Kidney capillary endothelial cell (primary cell): ENCODE measurements around the gene EIF2B1.
A peak's percentile ranks its signal among the peaks of the same experiment; 100 is the strongest.

Experiments
- DNase-seq: peaks from one replicate; pipeline ENCODE4 v3.0.0-alpha.2; 2018; ENCODE audit warnings: low spot score

EIF2B1 gene

GRCh38 chr12:123633379-123634141 lies at the start of gene EIF2B1, which contains the start of gene GTF2H3:
Gene EIF2B1, minus strand, starts transcription at chr12:123633686. Its CDS starts 129 bp downstream, at chr12:123633557.
Gene GTF2H3, plus strand, starts transcription at chr12:123633829. Its CDS starts 31 bp downstream, at chr12:123633860.
- DNase-seq = peak; percentile 87

DNA sequence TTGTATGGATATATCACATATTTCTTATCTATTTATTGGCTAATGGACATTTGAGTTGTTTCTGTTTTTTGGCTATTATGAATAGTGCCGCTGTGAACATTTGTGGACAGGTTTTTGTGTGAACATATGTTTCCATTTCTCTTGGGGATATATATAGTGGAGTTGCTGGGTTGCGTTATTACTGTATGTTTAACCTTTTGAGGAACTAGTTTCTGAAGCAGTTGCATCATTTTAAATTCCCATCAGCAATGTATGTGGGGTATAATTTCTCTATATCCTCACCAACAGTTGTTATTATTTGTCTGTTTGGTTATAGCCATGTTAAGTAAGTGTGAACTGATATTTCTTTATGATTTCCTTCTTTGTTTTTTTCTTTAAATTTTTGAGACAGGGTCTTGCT lies 48.1 kb upstream of the EIF2B1 start:
- DNase-seq = no peak

DNA sequence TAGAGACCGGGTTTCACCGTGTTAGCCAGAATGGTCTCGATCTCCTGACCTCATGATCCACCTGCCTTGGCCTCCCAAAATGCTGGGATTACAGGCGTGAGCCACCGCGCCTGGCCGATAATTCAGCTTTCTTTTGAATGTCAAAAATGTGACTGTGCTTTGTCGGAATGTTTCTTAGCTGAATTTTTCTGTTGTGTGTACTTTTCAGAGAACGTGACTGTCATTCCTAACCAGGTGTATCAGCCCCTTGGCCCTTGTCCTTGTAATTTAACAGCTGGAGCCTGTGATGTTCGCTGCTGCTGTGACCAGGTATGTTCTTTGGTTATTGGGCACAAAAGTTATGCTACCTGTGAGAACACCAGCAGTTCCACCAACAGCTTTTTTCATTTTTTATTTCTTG lies 45.5 kb upstream of the EIF2B1 start:
- no peak for DNase-seq

DNA sequence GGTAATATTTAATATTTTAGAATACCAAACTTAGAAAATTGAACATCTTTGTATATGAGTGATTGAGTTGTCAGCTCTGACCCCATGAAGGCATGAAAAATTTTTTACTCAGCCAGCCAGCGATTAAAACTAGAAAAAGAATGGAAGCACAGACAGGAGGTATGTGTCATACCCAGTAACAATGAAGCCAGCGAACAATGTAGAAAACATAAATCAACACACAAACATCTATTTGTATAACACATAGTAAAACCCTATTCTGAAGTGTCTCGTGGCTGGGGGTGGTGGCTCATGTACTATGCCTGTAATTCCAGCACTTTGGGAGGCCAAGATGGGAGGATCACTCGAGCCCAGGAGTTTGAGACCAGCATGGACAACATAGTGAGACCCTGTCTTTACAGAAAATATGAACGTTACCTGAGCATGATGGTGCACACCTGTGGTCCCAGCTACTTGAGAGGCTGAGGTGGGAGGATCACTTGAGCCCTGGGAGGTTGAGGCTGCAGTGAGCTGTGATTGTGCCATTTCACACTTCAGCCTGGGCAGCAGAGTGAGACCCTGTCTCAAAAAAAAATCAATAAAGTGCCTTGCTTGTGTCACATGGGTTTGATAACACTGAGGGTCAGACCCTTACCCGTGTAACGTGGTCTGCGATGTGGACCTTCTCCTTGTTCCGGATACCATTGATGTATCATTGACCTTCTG lies 43.3 kb upstream of the EIF2B1 start:
- peak; percentile 62 for DNase-seq

DNA sequence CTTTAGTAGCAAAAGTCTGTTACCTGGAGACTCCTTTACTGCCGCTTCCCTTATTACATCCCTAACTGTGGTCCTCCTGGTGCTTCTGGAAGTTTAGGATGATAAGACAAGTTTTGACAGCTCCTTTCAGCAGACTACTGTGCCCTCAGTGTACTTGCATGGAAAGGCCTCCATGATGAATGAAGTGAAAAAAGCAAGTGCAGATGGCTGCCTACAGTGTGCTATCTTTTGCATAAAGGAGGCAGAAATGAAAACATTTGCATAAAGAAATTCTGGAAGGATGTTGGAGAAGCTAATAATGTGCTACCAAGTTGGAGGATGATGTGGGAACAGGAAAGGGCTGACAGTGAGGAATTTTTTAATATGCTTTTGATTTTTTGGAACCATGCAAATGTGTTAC lies 42.0 kb upstream of the EIF2B1 start:
- no peak for DNase-seq

DNA sequence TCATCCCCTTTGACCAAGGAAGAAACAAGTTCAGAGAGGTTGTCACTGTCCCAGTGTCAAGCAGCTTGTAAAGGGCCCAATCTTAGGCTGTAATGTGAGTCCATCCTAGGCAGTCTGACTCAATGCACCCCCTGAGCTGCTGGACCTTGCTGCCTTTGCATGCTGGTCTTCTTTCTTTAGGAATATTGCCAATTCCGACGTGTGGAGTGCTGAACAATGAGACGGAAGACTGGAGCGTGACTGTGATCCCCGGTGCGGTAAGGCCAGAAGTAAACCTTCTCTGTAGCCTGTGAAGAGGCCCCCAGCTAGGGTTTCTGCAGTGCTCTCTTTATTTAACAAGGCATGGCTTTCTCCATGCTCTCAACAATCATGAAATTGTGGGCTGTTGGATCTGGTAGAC lies 38.4 kb upstream of the EIF2B1 start:
- DNase-seq = no peak

DNA sequence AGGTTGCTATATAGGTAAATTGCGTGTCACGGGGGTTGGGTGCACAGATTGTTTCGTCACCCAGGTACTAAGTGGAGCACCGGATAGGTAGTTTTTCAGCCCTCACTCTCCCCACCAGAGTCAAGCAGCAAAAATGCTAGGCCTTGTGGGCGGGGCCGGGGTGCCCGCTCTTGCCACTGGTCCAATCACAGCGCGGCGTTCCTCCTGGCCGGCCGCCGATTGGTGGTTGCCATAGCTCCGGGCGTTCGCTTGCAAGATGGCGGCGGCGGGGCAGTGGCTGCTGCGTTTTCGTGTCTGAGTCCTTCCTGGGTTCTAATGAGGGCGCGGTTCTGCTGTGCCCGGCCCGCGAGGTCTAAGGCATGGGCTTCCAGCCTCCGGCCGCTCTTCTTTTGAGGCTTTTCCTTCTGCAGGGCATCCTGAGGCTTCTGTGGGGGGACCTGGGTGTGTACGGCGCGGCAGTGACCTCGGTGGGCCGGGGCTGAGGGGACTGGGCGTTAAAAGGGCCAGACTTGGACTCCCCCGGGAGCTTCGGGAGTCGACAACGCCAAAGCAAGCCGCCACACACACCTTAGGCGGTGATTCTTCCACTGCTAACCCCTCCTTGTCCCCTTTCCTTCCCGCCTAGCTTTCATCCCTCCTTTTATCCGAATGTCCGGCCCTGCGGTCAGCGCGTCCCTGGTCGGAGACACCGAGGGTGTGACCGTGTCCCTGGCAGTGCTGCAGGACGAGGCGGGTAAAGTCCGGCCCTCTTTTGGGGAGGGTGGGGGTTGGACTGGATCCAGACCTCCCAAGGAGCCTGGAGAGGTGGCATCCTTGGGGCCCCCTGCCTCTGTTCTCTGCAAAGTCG lies 37.6 kb upstream of the EIF2B1 start, which contains the start of gene TCTN2:
TCTN2 (plus strand) TSS at position 232 of the 847 bp plus-strand sequence; CDS start at position 360, 128 bp downstream.
- DNase-seq = peak; percentile 93

GRCh38 chr12:123667771-123668170 lies 34.3 kb upstream of the EIF2B1 start:
- no peak for DNase-seq

DNA sequence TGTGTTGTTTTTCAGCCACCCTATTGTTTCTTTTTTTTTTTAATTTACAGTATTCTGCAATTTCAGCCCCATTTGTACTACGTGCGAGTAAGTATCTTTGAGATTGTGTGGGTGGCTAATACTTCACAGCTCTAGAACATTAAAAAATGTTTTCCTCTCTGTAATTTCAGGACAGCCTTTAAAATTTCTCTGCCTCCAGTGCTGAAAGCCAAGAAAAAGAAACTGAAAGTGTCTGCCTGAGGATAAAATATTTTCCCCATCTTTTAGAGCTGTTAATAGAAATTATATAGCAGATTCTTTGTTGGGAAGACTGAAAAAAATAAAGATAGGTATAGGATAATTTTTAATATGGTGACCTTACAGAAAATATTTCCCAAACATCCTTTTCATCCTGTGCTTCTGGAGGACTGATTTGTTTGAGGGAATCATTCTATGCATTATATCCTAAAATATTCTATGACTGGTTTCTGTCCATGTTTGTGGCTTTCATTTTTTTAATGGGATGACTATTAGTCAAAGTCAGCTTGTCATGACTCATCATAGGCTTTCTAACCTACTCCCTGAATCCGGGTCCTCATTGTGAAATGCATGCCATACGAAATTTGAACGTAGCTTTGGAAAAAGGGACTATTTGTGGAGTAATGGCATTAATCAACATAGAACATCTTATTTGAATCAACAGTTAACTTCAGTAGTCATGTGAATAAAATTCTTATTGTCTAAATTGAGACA lies 26.7 kb upstream of the EIF2B1 start:
- peak; percentile 20 for DNase-seq

DNA sequence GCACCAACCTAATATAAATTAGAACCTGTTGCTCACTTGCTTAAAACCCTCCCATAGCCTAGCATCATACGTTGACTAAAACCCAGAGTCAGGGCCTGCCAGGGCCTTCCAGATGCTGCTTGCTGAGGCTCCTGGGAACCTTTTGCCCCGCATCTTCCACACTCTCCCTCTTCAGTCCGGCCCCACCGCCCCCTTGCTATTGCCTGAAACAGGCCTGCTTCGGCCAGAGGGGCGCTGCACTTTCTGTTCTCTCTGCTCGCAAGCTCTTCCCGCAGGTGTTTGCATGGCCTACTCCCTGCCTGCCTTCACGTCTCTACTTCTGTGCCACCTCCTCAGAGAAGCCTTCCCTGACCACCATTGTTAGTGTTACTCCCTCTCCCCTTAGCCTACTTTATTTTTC lies 23.7 kb upstream of the EIF2B1 start:
- DNase-seq = no peak

- DNase-seq = no peak
Observed at GRCh38 chr12:123656392-123656791, 22.9 kb upstream of the EIF2B1 start.

- no peak for DNase-seq
Observed at GRCh38 chr12:123655420-123655819, 21.9 kb upstream of the EIF2B1 start.

DNA sequence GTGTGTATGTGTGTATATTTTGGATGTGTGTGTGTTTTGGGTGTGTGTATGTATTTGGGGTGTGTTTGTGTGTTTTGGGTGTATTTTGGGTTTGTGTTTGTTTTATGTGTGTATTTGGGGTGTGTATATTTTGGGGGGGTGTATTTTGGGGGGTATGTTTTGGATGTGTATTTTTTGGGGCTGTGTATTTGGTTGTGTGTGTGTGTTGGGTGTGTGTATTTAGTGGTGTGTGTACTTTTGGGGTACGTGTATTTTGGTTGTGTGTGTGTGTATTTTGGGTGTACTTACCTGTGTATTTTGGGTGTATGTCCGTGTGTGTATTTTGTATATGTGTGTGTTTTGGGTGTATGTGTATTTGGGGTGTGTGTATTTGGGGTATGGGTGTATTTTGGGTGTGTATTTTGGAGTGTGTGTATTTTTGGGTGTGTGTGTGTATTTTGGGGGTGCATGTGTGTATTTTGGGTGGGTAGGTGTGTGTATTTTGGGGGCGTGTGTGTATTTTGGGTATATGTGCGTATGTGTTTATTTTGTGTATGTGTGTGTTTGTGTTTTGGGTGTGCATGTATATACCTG lies 20.7 kb upstream of the EIF2B1 start:
- DNase-seq = no peak

DNA sequence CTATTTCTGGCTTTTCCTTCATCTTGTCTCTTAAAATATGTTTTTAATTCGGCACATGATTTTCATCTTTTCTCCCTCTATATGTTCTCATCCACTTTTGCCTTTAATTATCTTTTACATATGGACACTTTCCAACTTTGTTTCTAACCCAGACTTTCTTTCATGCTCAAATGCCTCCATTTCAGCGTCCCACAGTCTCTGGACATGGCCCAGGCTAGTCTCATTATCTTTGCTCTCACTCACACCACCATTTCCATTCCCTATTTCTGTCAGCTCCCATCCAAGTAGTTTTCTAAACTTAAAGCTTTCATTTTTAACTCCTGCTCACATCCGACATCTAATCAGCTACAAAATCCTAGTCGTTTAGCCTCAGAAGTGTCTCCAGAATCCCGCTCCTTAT lies 14.9 kb upstream of the EIF2B1 start:
- no peak for DNase-seq

- DNase-seq = no peak
Observed at GRCh38 chr12:123645878-123646277, 12.4 kb upstream of the EIF2B1 start.

DNA sequence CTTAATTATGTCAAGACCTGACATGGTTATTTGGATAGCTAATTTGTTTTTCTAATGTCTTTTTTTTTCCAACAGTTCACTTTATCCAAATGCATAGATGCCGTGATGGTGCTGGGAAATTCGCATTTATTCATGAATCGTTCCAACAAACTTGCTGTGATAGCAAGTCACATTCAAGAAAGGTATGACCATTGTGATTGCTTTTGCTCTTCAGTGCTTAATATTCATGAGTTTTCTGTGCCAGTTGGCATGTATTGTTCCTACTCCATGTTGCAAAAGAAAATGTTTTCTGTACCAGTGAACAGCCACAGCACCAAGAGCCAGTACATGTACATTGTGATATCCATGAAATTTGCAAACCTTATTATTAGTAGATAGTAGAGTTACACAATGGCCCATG lies 11.9 kb upstream of the EIF2B1 start:
- DNase-seq = no peak

- no peak for DNase-seq
Observed at GRCh38 chr12:123643911-123644310, 10.4 kb upstream of the EIF2B1 start.

DNA sequence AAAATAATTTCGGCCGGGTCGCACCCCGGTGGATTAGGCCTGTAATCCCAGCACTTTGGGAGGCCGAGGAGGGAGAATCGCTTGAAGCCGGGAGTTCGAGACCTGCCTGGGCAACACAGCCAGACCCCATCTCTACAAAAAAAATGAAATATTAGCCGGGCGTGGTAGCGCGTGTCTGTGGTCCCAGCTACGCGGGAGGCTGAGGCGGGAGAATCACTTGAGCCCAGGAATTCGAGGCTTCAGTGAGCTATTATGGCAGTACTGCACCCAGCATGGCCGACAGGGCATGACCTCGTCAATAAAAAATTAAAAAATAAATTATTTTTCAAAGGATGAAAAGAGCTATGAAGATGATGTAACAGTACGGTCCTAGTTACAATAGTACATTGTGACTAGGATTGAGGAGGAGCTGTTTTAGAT lies 666 bp upstream of the EIF2B1 start:
- DNase-seq = no peak

DNA sequence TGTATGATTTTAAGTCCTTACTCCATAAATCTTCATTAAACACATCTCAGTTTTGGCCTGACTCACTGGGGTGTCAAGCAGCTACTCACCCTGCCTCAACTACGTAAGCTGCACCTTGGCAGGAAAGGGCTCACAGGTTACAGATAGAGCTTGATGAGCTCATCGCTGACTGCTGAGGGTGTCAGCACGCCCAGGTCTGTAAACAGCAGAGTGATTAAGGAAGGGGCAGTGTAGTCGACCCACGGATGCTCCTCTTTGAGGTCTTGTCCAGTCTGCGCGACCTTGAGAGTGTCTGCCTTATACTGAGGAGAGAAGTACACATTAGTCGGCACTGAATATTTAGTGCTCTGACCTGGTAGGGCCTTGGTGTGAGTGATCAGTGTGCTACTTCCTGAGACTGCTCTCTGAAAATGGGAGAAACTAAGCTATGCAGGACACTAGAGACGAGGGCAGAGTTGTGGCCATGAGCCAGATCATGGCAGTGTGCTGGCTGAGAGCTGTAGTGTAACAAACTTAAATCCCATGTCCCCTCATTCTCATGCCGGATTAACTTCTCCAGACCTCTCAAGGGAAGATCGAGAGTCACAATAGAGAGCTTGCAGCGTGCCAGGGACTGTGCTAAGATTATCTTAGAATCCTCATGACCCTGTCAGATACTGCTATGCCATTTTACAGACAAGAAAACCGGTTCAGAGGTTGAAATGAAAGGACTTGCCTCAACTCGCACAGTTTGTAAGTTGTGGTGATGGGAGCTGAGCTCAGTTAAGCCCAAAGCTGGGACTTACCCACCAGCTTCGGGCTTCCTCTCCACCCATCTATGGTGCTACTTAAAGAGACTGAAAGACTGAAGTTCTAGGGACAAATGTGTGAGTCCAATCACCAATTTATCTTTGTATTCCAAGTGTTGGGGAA lies 11.6 kb downstream of the EIF2B1 start:
- no peak for DNase-seq

- no peak for DNase-seq
Observed at GRCh38 chr12:123621101-123621500, 12.4 kb downstream of the EIF2B1 start.
